Vagina (tissue), 2 donors: ENCODE measurements around the gene HOXA1. TPM values are rescaled to one million over a fixed set of nuclear protein-coding genes. Genes with fewer than 3 reads are reported as not detected.
"Not testable (repeated sequence)": the region's sequence is repeated elsewhere in the genome, so short reads cannot be mapped to it uniquely, and the experiment has no call there.

Source experiments
- DNase-seq, 2 donors: peaks; one replicate each; pipeline ENCODE4 v3.0.0-alpha.2; 2017; ENCODE audit errors: extremely low spot score in 2 of 2
- H3K27ac ChIP-seq: fragments of 200-600 bp; sonication (generic); one replicate; pipeline ENCODE4 v1.5.1; 2019
- H3K27me3 ChIP-seq: fragments of 200-600 bp; sonication (generic); one replicate; pipeline ENCODE4 v1.5.1; 2019
- H3K36me3 ChIP-seq, 2 donors: fragments of 200-600 bp; sonication (generic); one replicate each; pipeline ENCODE4 v1.5.1; 2017 to 2019
- H3K4me1 ChIP-seq: fragments of 200-600 bp; sonication (generic); one replicate; pipeline ENCODE4 v1.5.1; 2019
- H3K4me3 ChIP-seq, 2 donors: fragments of 200-600 bp; sonication (generic); 1 replicate in 1 of 2; 2 replicates in 1 of 2; pipeline ENCODE4 v1.5.1; 2016 to 2019
- H3K9me3 ChIP-seq: fragments of 200-600 bp; sonication (generic); one replicate; pipeline ENCODE4 v1.5.1; 2019
- CTCF ChIP-seq, 3 experiments: fragments of 450-650 bp in 2 of 3; fragments of 200-600 bp in 1 of 3; sonication (generic) in 1 of 3; IDR thresholded peaks; one replicate each; pipeline ENCODE4 v1.5.1; 2017 to 2019; ENCODE audit warnings: antibody characterized with exemption in 3 of 3, mild to moderate bottlenecking in 2 of 3, moderate library complexity in 2 of 3
- POLR2A ChIP-seq, 2 donors: fragments of 450-650 bp; IDR thresholded peaks; one replicate each; pipeline ENCODE4 v1.6.1; 2017; ENCODE audit warnings: antibody characterized with exemption in 2 of 2, mild to moderate bottlenecking in 2 of 2, moderate library complexity in 2 of 2
- POLR2AphosphoS5 ChIP-seq, 2 donors: sonication (generic); formaldehyde crosslinking; IDR thresholded peaks; one replicate each; pipeline ENCODE4 v1.9.0; 2017; ENCODE audit warnings: antibody characterized with exemption in 2 of 2, mild to moderate bottlenecking in 2 of 2, low read depth in 1 of 2; ENCODE audit not compliant: insufficient read depth in 1 of 2
- intact Hi-C: fragments of 100-400 bp; cut with DNase I; formaldehyde crosslinking; loops from one replicate; pipeline ENCODE4 v1.15.1; 2023
- small RNA-seq: library from RNA; depleted of rRNA; stranded (forward); fragments of <200 nt; gene quantifications from one replicate; pipeline ENCODE3, GENCODE V24; 2016
- total RNA-seq: library from RNA; depleted of rRNA; stranded (reverse); fragments of >200 nt; gene quantifications from one replicate; pipeline ENCODE4 v1.2.3, GENCODE V29; 2016

HOXA1 gene
- total RNA-seq, 1 donor from 2014 or later, result 0.74 TPM

GRCh38 chr7:27048438-27048837, 47.4 kb downstream of the HOXA1 start:
- DNase-seq, result no peak
- H3K36me3 ChIP-seq, result no peaks in the 10 kb centered on the region
- TF ChIP-seq POLR2AphosphoS5 (IDR thresholded peaks at IDR 0.05; ENCODE audit: insufficient read depth in 1 of 2, low read depth in 1 of 2) (no peak), CTCF (IDR thresholded peaks at IDR 0.05) (no peak), POLR2A (IDR thresholded peaks at IDR 0.05) (no peak)
- H3K4me1 ChIP-seq, result no peaks in the 10 kb centered on the region
- intact Hi-C loops, result no loop called here
- H3K27ac ChIP-seq, result no peak overlapping the region
- no peaks in the 10 kb centered on the region for H3K9me3 ChIP-seq
- no peaks in the 10 kb centered on the region for H3K27me3 ChIP-seq
- no peak overlapping the region for H3K4me3 ChIP-seq

DNA sequence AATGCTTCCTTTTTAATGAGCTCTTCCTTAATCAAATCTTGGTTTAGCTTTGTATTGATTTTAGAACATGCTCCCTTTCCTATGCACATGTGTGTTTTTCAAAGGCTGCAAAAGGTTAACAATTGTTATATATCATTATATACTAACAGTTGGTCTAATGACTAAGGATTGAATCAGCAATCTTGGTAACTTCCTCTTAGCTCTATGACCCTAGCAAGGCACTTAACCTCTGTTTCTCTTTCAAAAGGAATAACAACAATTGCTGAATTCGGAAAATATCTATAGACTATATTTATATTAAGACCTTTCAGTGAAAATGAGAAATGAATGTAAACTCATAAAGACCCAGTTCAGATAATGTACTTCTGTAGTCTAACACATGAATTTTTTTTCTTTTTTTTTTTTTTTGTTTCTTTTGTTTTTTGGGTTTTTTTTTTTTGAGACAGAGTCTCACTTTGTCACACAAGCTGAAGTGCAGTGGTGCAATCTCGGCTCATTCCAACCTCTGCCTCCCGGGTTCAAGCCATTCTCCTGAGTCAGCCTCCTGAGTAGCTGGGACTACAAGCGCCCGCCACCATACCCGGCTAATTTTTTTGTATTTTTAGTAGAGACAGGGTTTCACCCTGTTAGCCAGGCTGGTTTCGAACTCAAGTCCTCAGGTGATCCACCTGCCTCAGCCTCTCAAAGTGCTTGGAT, 48.8 kb downstream of the HOXA1 start:
- H3K36me3 ChIP-seq, result no peaks in the 10 kb centered on the region
- no peak overlapping the region for H3K27ac ChIP-seq
- H3K4me3 ChIP-seq, result no peak overlapping the region
- intact Hi-C loops, result no loop called here
- no peaks in the 10 kb centered on the region for H3K4me1 ChIP-seq
- no peak for TF ChIP-seq POLR2AphosphoS5 (IDR thresholded peaks at IDR 0.05; ENCODE audit: insufficient read depth in 1 of 2, low read depth in 1 of 2)
- no peak for TF ChIP-seq POLR2A (IDR thresholded peaks at IDR 0.05)
- no peak for TF ChIP-seq CTCF (IDR thresholded peaks at IDR 0.05)
- no peak for DNase-seq
- no peaks in the 10 kb centered on the region for H3K27me3 ChIP-seq
- no peaks in the 10 kb centered on the region for H3K9me3 ChIP-seq

DNA sequence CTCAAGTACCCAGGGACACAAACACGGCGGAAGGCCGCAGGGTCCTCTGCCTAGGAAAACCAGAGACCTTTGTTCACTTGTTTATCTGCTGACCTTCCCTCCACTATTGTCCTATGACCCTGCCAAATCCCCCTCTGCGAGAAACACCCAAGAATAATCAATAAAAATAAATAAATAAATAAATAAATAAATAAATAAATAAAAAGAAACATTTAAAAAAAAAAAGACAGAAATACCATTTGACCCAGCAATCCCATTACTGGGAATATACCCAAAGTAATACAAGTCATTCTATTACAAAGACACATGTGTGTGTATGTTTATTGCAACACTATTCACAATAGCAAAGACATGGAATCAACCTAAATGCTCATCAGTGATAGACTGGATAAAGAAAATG, 49.8 kb downstream of the HOXA1 start:
- intact Hi-C loops, H3K36me3 ChIP-seq, H3K27me3 ChIP-seq, H3K4me3 ChIP-seq, H3K9me3 ChIP-seq, H3K27ac ChIP-seq, H3K4me1 ChIP-seq, DNase-seq: not testable (repeated sequence)

DNA sequence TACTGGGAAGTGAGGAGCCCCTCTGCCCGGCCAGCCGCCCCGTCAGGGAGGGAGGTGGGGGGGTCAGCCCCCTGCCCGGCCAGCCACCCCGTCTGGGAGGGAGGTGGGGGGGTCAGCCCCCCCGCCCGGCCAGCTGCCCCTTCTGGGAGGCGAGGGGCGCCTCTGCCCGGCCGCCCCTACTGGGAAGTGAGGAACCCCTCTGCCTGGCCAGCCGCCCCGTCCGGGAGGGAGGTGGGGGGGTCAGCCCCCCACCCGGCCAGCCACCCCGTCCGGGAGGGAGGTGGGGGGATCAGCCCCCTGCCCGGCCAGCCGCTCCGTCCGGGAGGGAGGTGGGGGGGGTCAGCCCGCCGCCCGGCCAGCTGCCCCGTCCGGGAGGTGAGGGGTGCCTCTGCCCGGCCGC, 50.7 kb downstream of the HOXA1 start:
- H3K4me3 ChIP-seq, H3K27ac ChIP-seq, intact Hi-C loops, H3K27me3 ChIP-seq, DNase-seq, H3K9me3 ChIP-seq, H3K4me1 ChIP-seq, H3K36me3 ChIP-seq: not testable (repeated sequence)

Small RNA genes lying within 50 kb of the gene (small RNA-seq; reads per million reads assigned to genes)
- not detected for gene RF01977

Other genes with a start within 250 kb of the HOXA1 start
- gene SKAP2, start 231.4 kb downstream of the HOXA1 start, total RNA-seq, result 12.8 TPM
- gene HOXA2, start 6.7 kb upstream of the HOXA1 start, total RNA-seq, result 2.0 TPM
- gene HOXA4, start 34.8 kb upstream of the HOXA1 start, total RNA-seq, result 0.98 TPM
- gene HOXA5, start 47.7 kb upstream of the HOXA1 start, total RNA-seq, result 6.1 TPM
- gene HOXA6, start 51.8 kb upstream of the HOXA1 start, total RNA-seq, result 1.7 TPM
- gene HOXA3, start 56.6 kb upstream of the HOXA1 start, total RNA-seq, result 3.9 TPM
- 23.8 TPM for gene HOXA7, start 60.7 kb upstream of the HOXA1 start, total RNA-seq
- 13.0 TPM for gene HOXA9, start 69.5 kb upstream of the HOXA1 start, total RNA-seq
- gene HOXA10, start 78.3 kb upstream of the HOXA1 start, total RNA-seq, result 19.2 TPM
- gene HOXA11, start 89.2 kb upstream of the HOXA1 start, total RNA-seq, result 9.8 TPM
- gene HOXA13, start 104.1 kb upstream of the HOXA1 start, total RNA-seq, result 14.5 TPM
- gene EVX1, start 146.8 kb upstream of the HOXA1 start, total RNA-seq, result 2.5 TPM